Astrocyte (in vitro differentiated cells and primary cell): ENCODE results near the gene AOC1. TPM values are rescaled to one million over a fixed set of nuclear protein-coding genes. Genes with fewer than 3 reads are reported as not detected.

Source experiments
- DNase-seq: peaks from one replicate; pipeline ENCODE4 v3.0.0-alpha.2; 2010; ENCODE audit warnings: low read depth
- FAIRE-seq: peaks from 2 replicates; lab custom pipeline; 2011; peaks lifted over from hg19 to GRCh38; lab: Jason Lieb, UNC
- H2AFZ ChIP-seq: 2 replicates; pipeline ENCODE4 v1.6.0; 2012; ENCODE audit warnings: low read depth, low read length, inconsistent platforms
- H3K27ac ChIP-seq: 2 replicates; pipeline ENCODE4 v1.5.1; 2011; ENCODE audit warnings: low read depth, low read length, inconsistent platforms
- H3K27me3 ChIP-seq: 2 replicates; pipeline ENCODE4 v1.6.0; 2011; ENCODE audit warnings: low read length, inconsistent platforms; ENCODE audit not compliant: insufficient read depth
- H3K36me3 ChIP-seq: 2 replicates; pipeline ENCODE4 v1.5.1; 2011; ENCODE audit warnings: low read length, inconsistent platforms; ENCODE audit not compliant: insufficient read depth
- H3K4me1 ChIP-seq: 2 replicates; pipeline ENCODE4 v1.5.1; 2011; ENCODE audit warnings: low read length, inconsistent platforms; ENCODE audit not compliant: insufficient read depth
- H3K4me2 ChIP-seq: 2 replicates; pipeline ENCODE4 v1.6.0; 2012; ENCODE audit warnings: low read length, inconsistent platforms
- H3K4me3 ChIP-seq: 2 replicates; pipeline ENCODE4 v1.5.1; 2011; ENCODE audit warnings: low read depth, mild to moderate bottlenecking, low read length, inconsistent platforms; ENCODE audit not compliant: insufficient read depth
- H3K79me2 ChIP-seq: 2 replicates; pipeline ENCODE4 v1.6.0; 2012; ENCODE audit warnings: mild to moderate bottlenecking, low read length, inconsistent platforms; ENCODE audit not compliant: insufficient read depth
- H3K9ac ChIP-seq: 2 replicates; pipeline ENCODE4 v1.6.0; 2012; ENCODE audit warnings: mild to moderate bottlenecking, low read length, inconsistent platforms
- H3K9me3 ChIP-seq: 2 replicates; pipeline ENCODE4 v1.5.1; 2012; ENCODE audit warnings: low read depth, mild to moderate bottlenecking, low read length, inconsistent platforms; ENCODE audit not compliant: insufficient read depth
- H4K20me1 ChIP-seq: 2 replicates; pipeline ENCODE4 v1.6.0; 2012; ENCODE audit warnings: low read length, inconsistent platforms; ENCODE audit not compliant: insufficient read depth
- H3K27ac Mint-ChIP-seq: one replicate; pipeline ENCODE4 v1.8.0; 2021; ENCODE audit warnings: mild to moderate bottlenecking, mixed read lengths; ENCODE audit not compliant: unreplicated experiment
- H3K27me3 Mint-ChIP-seq: one replicate; pipeline ENCODE4 v1.8.0; 2021; ENCODE audit warnings: low read depth, mixed read lengths; ENCODE audit not compliant: unreplicated experiment
- H3K36me3 Mint-ChIP-seq: one replicate; pipeline ENCODE4 v1.8.0; 2021; ENCODE audit warnings: low read depth, mixed read lengths; ENCODE audit not compliant: unreplicated experiment
- H3K4me1 Mint-ChIP-seq: one replicate; pipeline ENCODE4 v1.8.0; 2021; ENCODE audit warnings: low read depth, mixed read lengths; ENCODE audit not compliant: unreplicated experiment
- H3K4me3 Mint-ChIP-seq: one replicate; pipeline ENCODE4 v1.8.0; 2021; ENCODE audit warnings: mild to moderate bottlenecking, moderate library complexity, mixed read lengths; ENCODE audit not compliant: unreplicated experiment
- H3K9me3 Mint-ChIP-seq: one replicate; pipeline ENCODE4 v1.8.0; 2021; ENCODE audit warnings: mild to moderate bottlenecking, mixed read lengths; ENCODE audit not compliant: unreplicated experiment
- CTCF ChIP-seq: IDR thresholded peaks from 2 replicates; pipeline ENCODE4 v1.5.1; 2011; ENCODE audit warnings: low read depth, mild to moderate bottlenecking, inconsistent platforms, low read length, moderate library complexity; ENCODE audit not compliant: insufficient read depth
- EZH2 ChIP-seq: IDR thresholded peaks from 2 replicates; pipeline ENCODE4 v1.6.1; 2012; ENCODE audit warnings: mild to moderate bottlenecking, low read length, inconsistent platforms; ENCODE audit not compliant: insufficient read depth
- total RNA-seq: library from RNA; stranded (reverse); gene quantifications from 2 replicates; pipeline ENCODE4 v1.2.1, GENCODE V29; 2021

AOC1 gene
- total RNA-seq, 1 donor from 2014 or later = not detected

DNA sequence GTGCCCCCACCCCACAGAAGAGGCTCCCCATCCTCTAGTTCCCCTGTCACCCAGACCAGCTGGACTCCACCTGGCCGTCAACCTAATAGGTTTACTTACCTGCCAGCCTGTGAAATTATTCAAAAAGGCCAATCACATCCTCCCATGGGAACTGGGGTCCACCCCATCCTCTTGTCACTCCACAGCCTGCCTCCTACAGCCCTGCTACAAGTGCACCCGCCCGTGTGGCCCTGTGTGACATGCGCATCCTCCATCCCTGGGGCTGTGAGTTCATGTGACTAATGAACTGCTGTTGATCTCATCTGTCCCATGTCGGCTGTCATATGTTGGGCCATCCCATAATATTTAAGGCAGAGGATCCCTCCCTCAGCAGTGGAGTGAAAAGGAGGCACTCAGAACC is 39.4 kb downstream of the AOC1 start:
- H3K36me3 ChIP-seq = no peaks in the 10 kb centered on the region
- TF ChIP-seq EZH2 = no peak
- no peak for TF ChIP-seq CTCF
- no peaks in the 10 kb centered on the region for H3K27me3 ChIP-seq
- no peaks in the 10 kb centered on the region for H4K20me1 ChIP-seq
- Mint-ChIP-seq H3K4me1 (peaks cover 1% of the 10 kb centered on the region), H3K27ac (no peak overlapping the region), H3K27me3 (peaks cover 7% of the 10 kb centered on the region), H3K4me3 (no peak overlapping the region), H3K36me3 (no peaks in the 10 kb centered on the region), H3K9me3 (peaks cover 17% of the 10 kb centered on the region)
- H3K79me2 ChIP-seq = no peaks in the 10 kb centered on the region
- no peak overlapping the region for H3K27ac ChIP-seq
- H3K4me2 ChIP-seq = no peak overlapping the region
- peaks cover 8% of the 10 kb centered on the region for H3K9me3 ChIP-seq
- no peak overlapping the region for H2AFZ ChIP-seq
- FAIRE-seq (no peak), DNase-seq (no peak)
- H3K9ac ChIP-seq = no peak overlapping the region
- no peaks in the 10 kb centered on the region for H3K4me1 ChIP-seq
- no peak overlapping the region for H3K4me3 ChIP-seq

DNA sequence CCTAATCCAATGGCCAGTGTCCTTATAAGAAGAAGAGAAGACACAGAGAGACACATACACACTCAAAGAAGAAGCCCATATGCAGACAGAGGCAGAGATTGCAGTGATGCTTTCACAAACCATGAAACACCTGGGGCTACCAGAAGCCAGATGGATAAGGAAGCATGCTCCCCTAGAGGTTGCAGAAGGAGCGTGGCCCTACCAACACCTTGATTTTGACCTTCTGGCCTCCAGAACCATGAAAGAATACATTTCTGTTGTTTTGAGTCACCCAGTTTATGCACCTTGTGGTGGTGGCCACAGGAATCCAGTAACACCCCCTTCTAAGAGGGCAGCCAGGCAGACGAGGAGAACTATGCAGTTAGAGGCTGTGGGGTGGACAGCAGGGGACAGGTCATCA is 43.5 kb downstream of the AOC1 start:
- no peak overlapping the region for H3K27ac Mint-ChIP-seq

More for the DNA sequence above, 43.5 kb downstream of the AOC1 start:
- peaks cover 14% of the 10 kb centered on the region for H3K9me3 Mint-ChIP-seq
- Histone ChIP-seq H3K27me3 (no peaks in the 10 kb centered on the region), H3K27ac (no peak overlapping the region), H3K36me3 (no peaks in the 10 kb centered on the region), H3K9ac (no peak overlapping the region), H4K20me1 (no peaks in the 10 kb centered on the region), H3K4me1 (peaks cover 4% of the 10 kb centered on the region), H2AFZ (no peak overlapping the region), H3K79me2 (no peaks in the 10 kb centered on the region), H3K9me3 (peaks cover 8% of the 10 kb centered on the region), H3K4me2 (no peak overlapping the region), H3K4me3 (no peak overlapping the region)
- H3K27me3 Mint-ChIP-seq = peaks cover 20% of the 10 kb centered on the region
- H3K36me3 Mint-ChIP-seq = peaks cover 3% of the 10 kb centered on the region
- peaks cover 12% of the 10 kb centered on the region for H3K4me1 Mint-ChIP-seq
- H3K4me3 Mint-ChIP-seq = no peak overlapping the region
- FAIRE-seq = no peak
- TF ChIP-seq EZH2 (no peak), CTCF (no peak)
- DNase-seq = no peak
